ENCODE measurements around the gene PSMF1.

DNA sequence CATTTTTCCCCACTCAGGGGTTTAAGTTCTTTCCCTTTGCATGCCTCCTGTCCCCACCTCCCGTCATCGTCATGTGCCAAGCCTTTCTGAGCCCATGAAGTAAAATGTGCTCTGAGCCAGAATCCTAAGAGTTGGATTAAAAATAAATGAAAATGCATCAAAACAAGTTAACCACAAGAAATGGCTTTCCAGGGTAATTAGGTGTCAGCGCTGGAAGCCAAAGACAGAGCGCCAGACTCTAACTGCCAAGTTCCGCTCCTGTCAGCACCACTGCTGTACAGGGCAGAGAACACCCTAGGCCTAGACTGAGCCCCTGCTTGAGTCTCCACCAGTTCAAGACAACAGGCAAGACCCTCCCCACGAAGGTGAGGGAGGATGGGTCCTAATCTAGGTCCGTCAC lies 79.4 kb downstream of the PSMF1 start:
- TF ChIP-seq POLR2AphosphoS5 (IDR thresholded peaks at IDR 0.05; ENCODE audit: low read depth, low read length) (no peak), TAF1 (IDR thresholded peaks at IDR 0.05; ENCODE audit: borderline replicate concordance, insufficient read depth, low read length) (no peak), SIN3A (IDR thresholded peaks at IDR 0.05; ENCODE audit: borderline replicate concordance, insufficient read depth, low read length) (no peak)
- TF ChIP-seq, protein P1, sequence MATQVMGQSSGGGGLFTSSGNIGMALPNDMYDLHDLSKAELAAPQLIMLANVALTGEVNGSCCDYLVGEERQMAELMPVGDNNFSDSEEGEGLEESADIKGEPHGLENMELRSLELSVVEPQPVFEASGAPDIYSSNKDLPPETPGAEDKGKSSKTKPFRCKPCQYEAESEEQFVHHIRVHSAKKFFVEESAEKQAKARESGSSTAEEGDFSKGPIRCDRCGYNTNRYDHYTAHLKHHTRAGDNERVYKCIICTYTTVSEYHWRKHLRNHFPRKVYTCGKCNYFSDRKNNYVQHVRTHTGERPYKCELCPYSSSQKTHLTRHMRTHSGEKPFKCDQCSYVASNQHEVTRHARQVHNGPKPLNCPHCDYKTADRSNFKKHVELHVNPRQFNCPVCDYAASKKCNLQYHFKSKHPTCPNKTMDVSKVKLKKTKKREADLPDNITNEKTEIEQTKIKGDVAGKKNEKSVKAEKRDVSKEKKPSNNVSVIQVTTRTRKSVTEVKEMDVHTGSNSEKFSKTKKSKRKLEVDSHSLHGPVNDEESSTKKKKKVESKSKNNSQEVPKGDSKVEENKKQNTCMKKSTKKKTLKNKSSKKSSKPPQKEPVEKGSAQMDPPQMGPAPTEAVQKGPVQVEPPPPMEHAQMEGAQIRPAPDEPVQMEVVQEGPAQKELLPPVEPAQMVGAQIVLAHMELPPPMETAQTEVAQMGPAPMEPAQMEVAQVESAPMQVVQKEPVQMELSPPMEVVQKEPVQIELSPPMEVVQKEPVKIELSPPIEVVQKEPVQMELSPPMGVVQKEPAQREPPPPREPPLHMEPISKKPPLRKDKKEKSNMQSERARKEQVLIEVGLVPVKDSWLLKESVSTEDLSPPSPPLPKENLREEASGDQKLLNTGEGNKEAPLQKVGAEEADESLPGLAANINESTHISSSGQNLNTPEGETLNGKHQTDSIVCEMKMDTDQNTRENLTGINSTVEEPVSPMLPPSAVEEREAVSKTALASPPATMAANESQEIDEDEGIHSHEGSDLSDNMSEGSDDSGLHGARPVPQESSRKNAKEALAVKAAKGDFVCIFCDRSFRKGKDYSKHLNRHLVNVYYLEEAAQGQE (IDR thresholded peaks at IDR 0.05; ENCODE audit: insufficient read depth in 1 of 2, low read depth in 2 of 2, low read length in 2 of 2), result no peak

All from PFSK-1 (cell line).